NCI-H69 (cell line): ENCODE data around the gene PDZRN4.
"Not testable (repeated sequence)": the region's sequence is repeated elsewhere in the genome, so short reads cannot be mapped to it uniquely, and the experiment has no call there.

Experiments
- DNase-seq: peaks from one replicate; lab custom pipeline; 2025; lab: John Stamatoyannopoulos, UW

The PDZRN4 gene

GRCh38 chr12:41511247-41511646 is 323.1 kb downstream of the PDZRN4 start:
- DNase-seq: peak; percentile 5

DNA sequence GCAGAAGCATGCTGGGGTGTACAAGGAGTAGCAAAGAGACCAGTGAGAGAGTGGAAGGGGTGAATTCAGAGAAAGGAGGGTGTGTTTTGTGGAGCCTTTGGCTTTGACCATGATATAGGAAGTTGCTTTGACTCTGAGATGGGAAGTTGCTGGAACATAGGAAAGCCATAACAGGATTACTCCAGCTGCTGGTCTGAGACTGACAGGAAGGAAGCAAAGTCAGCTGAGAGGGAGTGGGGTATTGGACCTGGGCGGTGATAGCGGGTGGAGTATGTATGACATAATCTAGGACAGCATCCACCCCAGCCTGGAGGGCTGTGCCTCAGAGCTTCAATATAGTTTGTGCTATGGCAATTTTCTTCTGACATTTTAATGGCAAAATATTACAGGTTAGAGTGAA is 324.4 kb downstream of the PDZRN4 start:
- peak; percentile 4 for DNase-seq

GRCh38 chr12:41514021-41514777 is 326.1 kb downstream of the PDZRN4 start:
- DNase-seq: peak; percentile 15

GRCh38 chr12:41514907-41515306 is 326.8 kb downstream of the PDZRN4 start:
- peak; percentile 36 for DNase-seq

GRCh38 chr12:41515953-41516352 is 327.8 kb downstream of the PDZRN4 start:
- DNase-seq: peak; percentile 76

DNA sequence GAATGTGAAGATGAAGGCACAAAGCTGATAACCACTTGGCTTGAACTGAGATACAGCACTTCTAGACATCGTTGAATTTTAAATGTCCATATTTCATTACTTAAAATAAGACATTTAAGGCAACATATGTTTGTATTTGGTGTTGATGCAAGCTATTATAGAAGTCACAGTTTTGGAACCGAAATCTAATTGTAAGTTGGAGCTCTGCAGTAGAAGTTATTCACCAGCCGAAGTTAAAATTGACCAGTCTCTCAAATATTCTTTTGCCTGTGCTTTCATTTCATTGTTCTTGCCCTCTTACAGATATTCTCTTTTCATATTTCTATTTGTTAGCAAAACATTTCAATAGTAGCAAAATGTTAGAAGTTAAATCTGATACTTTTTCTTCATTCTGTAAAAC is 332.7 kb downstream of the PDZRN4 start:
- no peak for DNase-seq

DNA sequence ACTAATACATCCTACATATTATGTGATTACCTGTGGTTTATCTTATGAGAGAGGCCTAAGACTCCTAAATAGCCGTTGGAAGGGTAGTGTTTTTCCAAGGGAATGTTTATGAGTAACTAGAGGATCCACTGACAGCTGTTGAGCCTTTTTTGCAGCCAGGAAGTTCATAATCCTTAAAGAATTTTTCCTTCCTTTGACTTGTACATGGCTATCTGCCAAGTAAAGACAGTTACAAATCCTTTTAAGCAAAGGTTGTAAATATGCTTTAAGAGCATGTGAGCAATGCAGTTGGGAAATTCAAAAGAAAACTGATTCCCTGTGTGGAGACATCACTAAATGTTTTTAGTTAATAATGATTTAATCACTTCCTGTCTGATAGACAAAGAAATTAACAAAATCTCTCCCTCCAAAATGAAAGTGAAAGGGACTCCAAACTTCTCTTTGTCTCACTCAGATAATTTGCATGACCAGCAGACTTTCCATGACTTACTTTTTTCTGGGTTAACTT is 333.8 kb downstream of the PDZRN4 start:
- peak; percentile 55 for DNase-seq

- no peak for DNase-seq
Measured at GRCh38 chr12:41527062-41527461, 338.9 kb downstream of the PDZRN4 start.

DNA sequence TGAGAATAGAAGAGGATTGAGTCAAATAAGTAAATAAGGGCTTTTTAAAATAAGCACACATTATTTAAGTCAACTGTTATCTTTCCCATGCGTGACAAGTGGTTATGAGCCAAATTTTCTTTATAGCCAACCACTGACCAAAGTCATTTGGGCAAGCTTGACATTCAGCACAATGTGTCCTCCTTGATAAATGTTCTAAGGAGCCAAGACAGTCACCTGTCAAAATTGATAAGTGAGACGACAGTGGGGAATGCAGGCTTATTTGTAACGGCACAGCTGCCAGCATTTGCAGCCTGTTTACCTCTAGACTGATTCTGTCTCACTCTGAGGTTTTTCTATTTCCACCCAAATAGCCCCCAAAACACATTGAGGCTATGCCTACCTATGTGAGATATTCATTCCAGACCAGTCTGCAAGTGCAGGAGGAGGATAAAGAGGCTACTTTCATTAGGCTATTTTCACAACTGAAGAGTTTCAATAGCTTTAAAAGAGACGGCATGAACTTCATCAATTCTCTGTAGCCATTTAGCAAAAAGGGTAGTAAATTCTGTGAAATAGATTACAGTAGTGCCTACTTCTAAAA is 339.5 kb downstream of the PDZRN4 start:
- DNase-seq: no peak

GRCh38 chr12:41528874-41529273 is 340.8 kb downstream of the PDZRN4 start:
- DNase-seq: no peak

DNA sequence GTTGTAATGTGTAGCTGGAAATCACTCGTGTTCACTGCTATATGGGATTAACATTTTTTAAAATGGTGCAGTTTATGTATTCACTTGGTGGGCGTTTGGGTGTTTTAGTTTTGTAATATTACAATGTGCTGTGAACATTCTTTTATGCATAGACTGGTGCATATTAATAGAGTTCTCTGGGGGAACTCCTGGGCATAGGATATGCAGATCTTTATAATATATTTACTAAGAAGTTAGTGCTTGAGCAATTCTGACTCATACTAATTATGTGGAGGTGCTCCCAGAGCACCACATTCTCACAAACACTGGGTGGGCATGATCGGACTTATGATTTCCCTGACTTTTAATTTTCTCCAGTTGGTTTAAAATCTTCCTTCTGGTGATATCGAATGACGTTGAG is 342.3 kb downstream of the PDZRN4 start:
- DNase-seq: no peak

DNA sequence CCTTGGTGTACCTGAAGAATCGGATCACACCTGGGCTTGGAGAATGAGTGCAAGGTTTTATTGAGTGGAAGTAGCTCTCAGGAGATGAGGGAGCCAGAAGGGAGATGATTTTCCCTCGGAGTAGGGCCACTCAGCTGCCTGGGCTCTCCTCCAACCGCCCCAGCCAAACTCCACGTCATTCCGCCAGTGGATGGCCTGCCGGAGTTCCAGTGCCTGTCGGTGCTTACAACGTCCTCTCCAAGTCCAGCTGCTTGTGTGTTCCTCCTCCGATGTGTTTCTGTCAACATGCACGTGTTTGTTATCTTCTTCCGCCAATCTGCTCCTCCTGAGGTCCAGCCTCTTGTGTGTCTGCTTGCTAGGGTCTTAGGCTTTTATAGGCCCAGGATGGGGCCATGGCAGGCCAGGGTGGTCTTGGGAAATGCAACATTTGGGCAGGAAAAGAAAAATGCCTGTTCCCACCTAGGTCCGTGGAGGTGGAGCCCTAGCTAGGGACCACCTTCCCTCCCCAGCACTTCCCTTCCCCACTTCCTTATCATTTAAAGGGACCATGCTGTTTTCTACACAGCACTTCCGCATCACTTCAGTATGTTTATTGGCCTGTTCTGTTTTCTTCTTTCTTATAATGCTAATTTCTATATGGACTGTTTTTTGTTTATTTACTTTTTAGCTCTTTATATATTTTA is 343.2 kb downstream of the PDZRN4 start:
- DNase-seq: no peak

DNA sequence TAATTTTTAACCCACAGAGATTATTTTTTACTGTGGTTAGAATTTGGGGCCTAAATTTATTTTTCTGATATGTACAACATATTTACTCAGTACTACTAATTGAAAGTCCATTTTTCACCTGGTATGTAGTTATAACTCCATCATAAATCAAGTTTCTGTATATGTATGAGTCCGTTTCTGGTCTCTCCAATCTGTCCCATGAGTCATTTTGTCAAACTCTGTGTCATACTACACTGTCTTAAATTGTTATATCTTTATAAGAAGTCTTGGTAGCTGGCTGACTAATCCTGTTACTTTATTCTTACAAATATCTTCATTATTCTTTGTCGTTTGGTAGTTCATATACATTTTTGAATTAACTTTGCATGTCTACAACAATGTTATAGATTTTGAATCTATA is 344.0 kb downstream of the PDZRN4 start:
- no peak for DNase-seq

- no peak for DNase-seq
Measured at GRCh38 chr12:41536813-41537490, 348.8 kb downstream of the PDZRN4 start.

DNA sequence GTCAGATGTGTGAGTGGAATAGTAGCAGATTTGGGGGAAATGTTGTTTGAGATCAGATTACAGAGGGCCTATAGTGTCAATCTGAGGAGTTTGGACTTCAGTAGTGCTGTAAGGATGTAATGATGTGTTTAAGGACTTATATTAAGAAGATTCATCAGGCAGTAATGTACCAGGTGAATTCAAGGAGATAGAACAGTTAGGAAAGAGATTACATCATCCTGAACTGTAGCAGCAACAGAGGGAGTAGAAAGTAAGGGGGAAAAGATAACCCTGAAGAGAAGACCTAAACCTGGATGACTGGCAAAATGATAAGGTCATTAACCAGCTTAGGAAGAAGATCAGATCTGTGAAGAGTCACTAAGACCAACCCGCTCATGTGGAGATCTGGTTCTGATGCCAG is 349.4 kb downstream of the PDZRN4 start:
- no peak for DNase-seq

DNA sequence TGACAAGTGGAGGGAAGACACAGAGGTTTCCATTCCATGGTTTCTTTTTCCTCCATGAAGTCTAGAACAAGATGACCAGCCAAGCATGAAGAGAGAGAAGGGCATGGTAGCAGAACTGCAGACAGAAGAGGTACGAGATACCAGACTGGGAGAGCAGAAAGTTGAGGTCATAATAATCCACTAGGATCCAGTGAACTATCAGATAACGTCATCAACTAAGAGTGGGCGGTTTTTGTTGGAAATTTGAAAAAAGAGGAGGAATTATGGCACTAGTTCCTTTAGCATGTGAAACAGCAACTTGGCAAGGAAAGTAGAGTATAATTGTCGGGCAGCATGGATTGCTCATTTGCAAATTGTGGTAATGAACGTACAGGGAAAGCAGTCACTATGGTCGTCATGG is 357.6 kb downstream of the PDZRN4 start:
- no peak for DNase-seq

GRCh38 chr12:41547071-41547470 is 359.0 kb downstream of the PDZRN4 start:
- DNase-seq: not testable (repeated sequence)

GRCh38 chr12:41548926-41549325 is 360.8 kb downstream of the PDZRN4 start:
- no peak for DNase-seq

DNA sequence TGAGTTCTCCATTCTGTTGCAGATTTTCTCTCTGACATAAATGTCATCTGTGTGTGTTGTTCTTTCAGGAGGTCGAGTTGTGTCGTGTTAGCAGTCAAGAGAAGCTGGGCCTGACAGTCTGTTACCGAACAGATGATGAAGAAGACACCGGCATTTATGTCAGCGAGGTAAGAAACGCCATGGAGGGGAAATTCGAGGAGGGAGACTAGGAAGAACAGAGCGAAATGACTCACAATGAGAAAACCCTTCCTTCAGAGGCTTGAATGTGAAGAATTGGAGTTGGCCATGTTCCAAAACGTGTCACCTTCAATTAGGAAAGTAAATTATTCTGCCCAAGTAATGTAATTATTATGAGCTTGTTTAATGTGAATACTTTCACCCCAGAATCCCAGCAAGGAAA is 364.5 kb downstream of the PDZRN4 start:
- peak; percentile 91 for DNase-seq

GRCh38 chr12:41556176-41556575 is 368.1 kb downstream of the PDZRN4 start:
- peak; percentile 50 for DNase-seq

DNA sequence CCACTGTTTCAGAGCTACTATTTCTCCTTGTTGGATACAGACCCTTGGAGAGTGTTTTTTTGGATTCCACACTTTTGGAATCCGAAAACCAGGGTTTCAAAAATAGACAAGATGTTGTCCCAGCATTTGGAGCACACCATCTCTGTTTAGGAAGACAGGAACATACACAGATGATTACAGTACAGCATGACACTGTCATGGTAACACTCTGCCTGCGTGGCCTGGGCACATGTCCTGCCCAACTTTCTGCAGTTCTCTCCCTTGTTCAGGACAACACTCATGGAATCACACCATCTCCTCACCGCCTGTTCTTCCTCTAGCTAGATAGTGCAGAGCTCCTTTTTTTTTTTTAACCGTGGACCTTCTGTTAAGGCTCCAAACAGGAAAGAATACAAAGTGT is 369.2 kb downstream of the PDZRN4 start:
- DNase-seq: no peak

- no peak for DNase-seq
Measured at GRCh38 chr12:41558671-41559070, 370.6 kb downstream of the PDZRN4 start.

DNA sequence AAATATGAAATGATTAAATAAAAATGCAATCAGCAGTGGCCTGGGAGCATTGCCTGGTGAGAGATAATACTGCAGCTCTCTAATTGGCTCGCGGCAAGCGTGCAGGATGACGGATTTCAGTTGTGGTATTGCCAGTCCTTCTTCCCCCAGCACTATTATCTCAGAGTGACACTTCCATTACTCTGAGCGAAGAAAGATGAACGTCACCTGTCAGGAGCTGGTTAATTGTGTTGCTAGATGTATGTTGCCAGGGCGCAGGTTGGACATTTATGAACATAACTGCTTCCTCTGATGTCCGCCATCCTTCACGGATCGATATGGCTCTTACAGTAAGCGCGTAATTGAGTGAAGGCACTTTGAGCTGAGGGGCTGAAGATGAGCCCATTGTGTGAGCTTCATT is 374.9 kb downstream of the PDZRN4 start:
- DNase-seq: no peak
